ENCODE measurements around the gene SLC15A1.

DNA sequence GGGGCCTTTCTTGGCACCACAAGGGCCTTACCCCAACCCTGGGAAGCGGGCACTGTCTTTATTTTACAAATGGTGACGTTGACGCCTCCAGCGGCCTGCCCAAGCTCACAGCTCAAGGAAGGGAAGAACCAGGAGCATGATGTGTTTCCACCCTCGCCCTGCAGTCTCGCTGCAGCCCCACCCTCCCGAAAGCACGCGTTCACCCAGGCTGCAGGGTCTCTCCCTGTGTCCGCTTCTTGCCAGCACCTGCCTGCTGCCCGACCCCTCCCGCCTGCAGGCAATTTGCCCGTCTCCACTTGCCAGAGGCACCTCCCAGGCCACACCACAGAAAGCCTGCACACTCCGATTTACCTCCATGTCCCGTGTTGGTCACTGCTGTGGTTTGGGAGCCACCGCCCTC is 76.6 kb downstream of the SLC15A1 start:
- TF ChIP-seq, protein P1, sequence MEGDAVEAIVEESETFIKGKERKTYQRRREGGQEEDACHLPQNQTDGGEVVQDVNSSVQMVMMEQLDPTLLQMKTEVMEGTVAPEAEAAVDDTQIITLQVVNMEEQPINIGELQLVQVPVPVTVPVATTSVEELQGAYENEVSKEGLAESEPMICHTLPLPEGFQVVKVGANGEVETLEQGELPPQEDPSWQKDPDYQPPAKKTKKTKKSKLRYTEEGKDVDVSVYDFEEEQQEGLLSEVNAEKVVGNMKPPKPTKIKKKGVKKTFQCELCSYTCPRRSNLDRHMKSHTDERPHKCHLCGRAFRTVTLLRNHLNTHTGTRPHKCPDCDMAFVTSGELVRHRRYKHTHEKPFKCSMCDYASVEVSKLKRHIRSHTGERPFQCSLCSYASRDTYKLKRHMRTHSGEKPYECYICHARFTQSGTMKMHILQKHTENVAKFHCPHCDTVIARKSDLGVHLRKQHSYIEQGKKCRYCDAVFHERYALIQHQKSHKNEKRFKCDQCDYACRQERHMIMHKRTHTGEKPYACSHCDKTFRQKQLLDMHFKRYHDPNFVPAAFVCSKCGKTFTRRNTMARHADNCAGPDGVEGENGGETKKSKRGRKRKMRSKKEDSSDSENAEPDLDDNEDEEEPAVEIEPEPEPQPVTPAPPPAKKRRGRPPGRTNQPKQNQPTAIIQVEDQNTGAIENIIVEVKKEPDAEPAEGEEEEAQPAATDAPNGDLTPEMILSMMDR (IDR thresholded peaks at IDR 0.05; ENCODE audit: low read length), result no peak
- no peak for TF ChIP-seq EZH2 (optimal IDR thresholded peaks at IDR 0.05; ENCODE audit: low read depth, low read length)
- TF ChIP-seq EZH2phosphoT487 (IDR thresholded peaks at IDR 0.05; ENCODE audit: low read length), result no peak

Measured in MM.1S (cell line).